DOHH2 (cell line): ENCODE measurements around the gene CARMIL1.

Experiments used
- H3F3A ChIP-seq: fragments of 200-600 bp; sonication (generic), shearing (Covaris generic); 2 replicates; pipeline ENCODE4 v1.6.0; 2016; ENCODE audit warnings: antibody characterized with exemption, mild to moderate bottlenecking; ENCODE audit not compliant: control insufficient read depth, insufficient read depth
- H3K27ac ChIP-seq: fragments of 200-600 bp; sonication (generic); 2 replicates; pipeline ENCODE4 v1.5.1; 2014; ENCODE audit warnings: low read depth, mild to moderate bottlenecking, low read length, moderate library complexity
- H3K27me3 ChIP-seq: fragments of 200-600 bp; sonication (generic); 2 replicates; pipeline ENCODE4 v1.6.1; 2014; ENCODE audit warnings: mild to moderate bottlenecking, low read length, mixed read lengths; ENCODE audit not compliant: control insufficient read depth
- H3K36me3 ChIP-seq: fragments of 200-600 bp; sonication (generic); 2 replicates; pipeline ENCODE4 v1.6.1; 2014; ENCODE audit warnings: mild to moderate bottlenecking, low read length, moderate library complexity, mixed read lengths; ENCODE audit not compliant: control insufficient read depth
- H3K4me1 ChIP-seq: fragments of 200-600 bp; sonication (generic); 2 replicates; pipeline ENCODE4 v1.6.1; 2014; ENCODE audit warnings: mild to moderate bottlenecking, low read length, mixed read lengths; ENCODE audit not compliant: control insufficient read depth
- H3K4me2 ChIP-seq: fragments of 200-600 bp; sonication (generic); 2 replicates; pipeline ENCODE4 v1.6.0; 2014; ENCODE audit warnings: mild to moderate bottlenecking, low read length, moderate library complexity
- H3K4me3 ChIP-seq: fragments of 200-600 bp; sonication (generic); 2 replicates; pipeline ENCODE4 v1.5.1; 2014; ENCODE audit warnings: mild to moderate bottlenecking, low read length, mixed read lengths
- H3K79me2 ChIP-seq: fragments of 200-600 bp; sonication (generic); 2 replicates; pipeline ENCODE4 v1.6.1; 2014; ENCODE audit warnings: mild to moderate bottlenecking, low read length, mixed read lengths; ENCODE audit not compliant: control insufficient read depth
- H3K9me2 ChIP-seq: fragments of 200-600 bp; sonication (generic); replicated peaks from 2 replicates; pipeline ENCODE4 v1.6.1; 2014; ENCODE audit warnings: mild to moderate bottlenecking, low read length, mixed read lengths; ENCODE audit not compliant: control insufficient read depth
- H3K9me3 ChIP-seq: fragments of 200-600 bp; sonication (generic); 2 replicates; pipeline ENCODE4 v1.6.1; 2014; ENCODE audit warnings: antibody characterized with exemption, low read length, mixed read lengths; ENCODE audit not compliant: control insufficient read depth, insufficient read depth
- H4K20me1 ChIP-seq: fragments of 200-600 bp; sonication (generic); 2 replicates; pipeline ENCODE4 v1.6.0; 2014; ENCODE audit warnings: low read depth, mild to moderate bottlenecking, antibody characterized with exemption, low read length, moderate library complexity; ENCODE audit not compliant: control insufficient read depth, insufficient read depth
- CTCF ChIP-seq: fragments of 200-600 bp; sonication (generic); IDR thresholded peaks from one replicate; pipeline ENCODE4 v1.5.1; 2014; ENCODE audit warnings: antibody characterized with exemption, mild to moderate bottlenecking, low read depth, low read length; ENCODE audit not compliant: poor library complexity, severe bottlenecking
- EZH2phosphoT487 ChIP-seq: fragments of 200-600 bp; sonication (generic); IDR thresholded peaks from 2 replicates; pipeline ENCODE4 v1.6.1; 2017; ENCODE audit warnings: borderline replicate concordance, mild to moderate bottlenecking, antibody characterized with exemption, low read length, moderate library complexity, mixed read lengths

Gene CARMIL1

GRCh38 chr6:25306379-25306778 lies 27.2 kb downstream of the CARMIL1 start:
- no peak overlapping the region for H3K4me3 ChIP-seq
- no peak overlapping the region for H3K27ac ChIP-seq
- peaks cover 16% of the 10 kb centered on the region for H3K4me1 ChIP-seq
- no peak for TF ChIP-seq EZH2phosphoT487
- TF ChIP-seq CTCF = no peak
- H3K79me2 ChIP-seq = peaks cover 38% of the 10 kb centered on the region
- H3K36me3 ChIP-seq = no peaks in the 10 kb centered on the region
- no peaks in the 10 kb centered on the region for H4K20me1 ChIP-seq
- H3K9me2 ChIP-seq = no peaks in the 10 kb centered on the region
- H3K4me2 ChIP-seq = no peak overlapping the region
- no peaks in the 10 kb centered on the region for H3F3A ChIP-seq
- H3K27me3 ChIP-seq = no peaks in the 10 kb centered on the region
- H3K9me3 ChIP-seq = no peaks in the 10 kb centered on the region

GRCh38 chr6:25307805-25308494 lies 28.8 kb downstream of the CARMIL1 start:
- peaks cover 27% of the 10 kb centered on the region for H3K79me2 ChIP-seq
- no peaks in the 10 kb centered on the region for H4K20me1 ChIP-seq
- no peaks in the 10 kb centered on the region for H3K36me3 ChIP-seq
- no peaks in the 10 kb centered on the region for H3K9me2 ChIP-seq
- no peaks in the 10 kb centered on the region for H3F3A ChIP-seq
- H3K4me1 ChIP-seq = peaks cover 15% of the 10 kb centered on the region
- H3K4me2 ChIP-seq = no peak overlapping the region
- no peak for TF ChIP-seq EZH2phosphoT487
- no peak for TF ChIP-seq CTCF
- H3K9me3 ChIP-seq = no peaks in the 10 kb centered on the region
- no peaks in the 10 kb centered on the region for H3K27me3 ChIP-seq
- no peak overlapping the region for H3K27ac ChIP-seq
- no peak overlapping the region for H3K4me3 ChIP-seq

- H3K36me3 ChIP-seq = no peaks in the 10 kb centered on the region
- no peak overlapping the region for H3K4me3 ChIP-seq
- no peak overlapping the region for H3K4me2 ChIP-seq
- no peaks in the 10 kb centered on the region for H4K20me1 ChIP-seq
- TF ChIP-seq CTCF = no peak
- TF ChIP-seq EZH2phosphoT487 = no peak
- no peaks in the 10 kb centered on the region for H3K9me2 ChIP-seq
- no peaks in the 10 kb centered on the region for H3K27me3 ChIP-seq
- no peaks in the 10 kb centered on the region for H3F3A ChIP-seq
- H3K27ac ChIP-seq = no peak overlapping the region
- no peaks in the 10 kb centered on the region for H3K9me3 ChIP-seq
- peaks cover 18% of the 10 kb centered on the region for H3K79me2 ChIP-seq
- H3K4me1 ChIP-seq = peaks cover 14% of the 10 kb centered on the region
These were observed 30.7 kb downstream of the CARMIL1 start for GRCh38 chr6:25309886-25310285.
